GM21367 (cell line): ENCODE data around the gene ZNF397.
A peak's percentile ranks its signal among the peaks of the same experiment; 100 is the strongest.

ENCODE experiments used
- ATAC-seq: cut with Tn5 transposase; IDR thresholded peaks from one replicate; pipeline ENCODE4 v1.9.1; 2021; ENCODE audit not compliant: unreplicated experiment

Gene ZNF397

GRCh38 chr18:35245719-35246317 lies 5.0 kb downstream of the ZNF397 start:
- ATAC-seq: no peak

GRCh38 chr18:35246831-35247230 lies 6.0 kb downstream of the ZNF397 start:
- ATAC-seq: no peak

- no peak for ATAC-seq
Observed at GRCh38 chr18:35247412-35248249, 6.8 kb downstream of the ZNF397 start.

- ATAC-seq: no peak
Observed at GRCh38 chr18:35248429-35248828, 7.6 kb downstream of the ZNF397 start.

GRCh38 chr18:35252466-35252865 lies 11.6 kb downstream of the ZNF397 start:
- ATAC-seq: no peak

- no peak for ATAC-seq
Observed at GRCh38 chr18:35253655-35254287, 12.9 kb downstream of the ZNF397 start.

GRCh38 chr18:35256947-35257346 lies 16.1 kb downstream of the ZNF397 start:
- ATAC-seq: no peak

GRCh38 chr18:35264409-35264808 lies 23.6 kb downstream of the ZNF397 start:
- no peak for ATAC-seq

- peak; percentile 44 for ATAC-seq
Observed at GRCh38 chr18:35267161-35267651, 26.4 kb downstream of the ZNF397 start.

- no peak for ATAC-seq
Observed at GRCh38 chr18:35267809-35268208, 27.0 kb downstream of the ZNF397 start.

- ATAC-seq: no peak
Observed at GRCh38 chr18:35268821-35269220, 28.0 kb downstream of the ZNF397 start.

GRCh38 chr18:35271656-35272055 lies 30.8 kb downstream of the ZNF397 start:
- ATAC-seq: no peak

GRCh38 chr18:35276267-35276666 lies 35.4 kb downstream of the ZNF397 start:
- ATAC-seq: no peak

GRCh38 chr18:35277633-35278032 lies 36.8 kb downstream of the ZNF397 start:
- ATAC-seq: no peak

- ATAC-seq: no peak
Observed at GRCh38 chr18:35278085-35278484, 37.3 kb downstream of the ZNF397 start.

- ATAC-seq: no peak
Observed at GRCh38 chr18:35278969-35279368, 38.1 kb downstream of the ZNF397 start.

- ATAC-seq: no peak
Observed at GRCh38 chr18:35282353-35282752, 41.5 kb downstream of the ZNF397 start.

GRCh38 chr18:35283923-35284794 lies 43.3 kb downstream of the ZNF397 start:
- no peak for ATAC-seq

- no peak for ATAC-seq
Observed at GRCh38 chr18:35284841-35285240, 44.0 kb downstream of the ZNF397 start.

GRCh38 chr18:35289293-35289692 lies 48.5 kb downstream of the ZNF397 start:
- peak; percentile 4 for ATAC-seq

- ATAC-seq: peak; percentile 34
Observed at GRCh38 chr18:35289727-35290093, 48.9 kb downstream of the ZNF397 start.
